PC-3 (cell line): Measurements from ENCODE around the gene CACNA1I. TPM values are rescaled to one million over a fixed set of nuclear protein-coding genes. Genes with fewer than 3 reads are reported as not detected.

Source experiments
- ATAC-seq: fragments of 200-7000 bp; cut with Tn5 transposase; 2 replicates; pipeline ENCODE4 v1.9.1; 2020; ENCODE audit warnings: mild to moderate bottlenecking, moderate library complexity
- BruUV-seq: library from RNA; stranded (reverse); fragments of 400-500 nt; replicated peaks from 2 replicates; lab custom pipeline; 2021; lab: Mats Ljungman, UMichigan
- CTCF ChIA-PET: fragments of 300-600 bp; sonication (Branson Sonifier 250); formaldehyde crosslinking; loops from one replicate; lab custom pipeline; 2022; ENCODE audit warnings: antibody characterized with exemption; lab: Charles Lee
- POLR2A ChIA-PET: fragments of 300-600 bp; sonication (Branson Sonifier 250); formaldehyde crosslinking; loops from one replicate; lab custom pipeline; 2022; ENCODE audit warnings: antibody characterized with exemption; ENCODE audit not compliant: unreplicated experiment; lab: Charles Lee
- DNase-seq: peaks from one replicate; pipeline ENCODE4 v3.0.0-alpha.2; 2015
- H2AFZ ChIP-seq: fragments of 300-600 bp; sonication (generic); 2 replicates; pipeline ENCODE4 v1.6.0; 2016; ENCODE audit warnings: antibody characterized with exemption, low read length
- H3F3A ChIP-seq: fragments of 300-600 bp; sonication (generic); one replicate; pipeline ENCODE4 v1.6.0; 2017; ENCODE audit warnings: antibody characterized with exemption, low read length, control low read depth, mild to moderate bottlenecking; ENCODE audit not compliant: unreplicated experiment
- H3K27ac ChIP-seq: fragments of 300-600 bp; sonication (generic); 2 replicates; pipeline ENCODE4 v1.5.1; 2016; ENCODE audit warnings: mild to moderate bottlenecking, low read length
- H3K27me3 ChIP-seq: fragments of 300-600 bp; sonication (generic); 2 replicates; pipeline ENCODE4 v1.6.1; 2016; ENCODE audit warnings: low read length, mixed read lengths
- H3K36me3 ChIP-seq: fragments of 300-600 bp; sonication (generic); 2 replicates; pipeline ENCODE4 v1.6.1; 2016; ENCODE audit warnings: low read depth, mixed run types, low read length, mixed read lengths
- H3K4me1 ChIP-seq: fragments of 300-600 bp; sonication (generic); 2 replicates; pipeline ENCODE4 v1.5.1; 2016; ENCODE audit warnings: low read length; ENCODE audit not compliant: insufficient read depth
- H3K4me2 ChIP-seq: fragments of 300-600 bp; sonication (generic); 2 replicates; pipeline ENCODE4 v1.6.0; 2016; ENCODE audit warnings: low read length
- H3K4me3 ChIP-seq: fragments of 300-600 bp; sonication (generic); 2 replicates; pipeline ENCODE4 v1.5.1; 2016; ENCODE audit warnings: mild to moderate bottlenecking, low read length, mixed read lengths
- H3K79me2 ChIP-seq: fragments of 300-600 bp; sonication (generic); 2 replicates; pipeline ENCODE4 v1.6.1; 2017; ENCODE audit warnings: low read length, mixed read lengths
- H3K9ac ChIP-seq: fragments of 300-600 bp; sonication (generic); 2 replicates; pipeline ENCODE4 v1.6.0; 2016; ENCODE audit warnings: mild to moderate bottlenecking, low read length
- H3K9me2 ChIP-seq: fragments of 300-600 bp; sonication (generic); replicated peaks from 2 replicates; pipeline ENCODE4 v1.6.1; 2016; ENCODE audit warnings: mixed run types, low read length, mixed read lengths
- H3K9me3 ChIP-seq: fragments of 300-600 bp; sonication (generic); 2 replicates; pipeline ENCODE4 v1.6.1; 2016; ENCODE audit warnings: low read length, mixed read lengths
- H4K20me1 ChIP-seq: fragments of 300-600 bp; sonication (generic); 2 replicates; pipeline ENCODE4 v1.6.1; 2016; ENCODE audit warnings: low read length, mixed read lengths
- EZH2 ChIP-seq: fragments of 300-600 bp; sonication (generic); IDR thresholded peaks from one replicate; pipeline ENCODE4 v1.6.1; 2017; ENCODE audit warnings: antibody characterized with exemption, mild to moderate bottlenecking, low read length; ENCODE audit not compliant: unreplicated experiment
- EZH2phosphoT487 ChIP-seq: fragments of 300-600 bp; sonication (generic); IDR thresholded peaks from 2 replicates; pipeline ENCODE4 v1.6.1; 2018; ENCODE audit warnings: mild to moderate bottlenecking, antibody characterized with exemption, low read length, borderline replicate concordance
- intact Hi-C: fragments of 100-400 bp; cut with micrococcal nuclease; formaldehyde crosslinking; loops from 2 replicates; pipeline ENCODE4 v1.9.0; 2023
- total RNA-seq: library from RNA; depleted of rRNA; stranded (reverse); fragments of >200 nt; gene quantifications from 2 replicates; pipeline ENCODE4 v1.2.3, GENCODE V29; 2014
- TF ChIP-seq, protein P1 (sequence below): fragments of 300-600 bp; sonication (generic); conservative IDR thresholded peaks from 2 replicates; pipeline ENCODE4 v1.5.1; 2017; ENCODE audit warnings: antibody characterized with exemption, low read depth, mild to moderate bottlenecking, low read length

The CACNA1I gene
- total RNA-seq, 1 experiment from 2014 or later, result not detected

DNA sequence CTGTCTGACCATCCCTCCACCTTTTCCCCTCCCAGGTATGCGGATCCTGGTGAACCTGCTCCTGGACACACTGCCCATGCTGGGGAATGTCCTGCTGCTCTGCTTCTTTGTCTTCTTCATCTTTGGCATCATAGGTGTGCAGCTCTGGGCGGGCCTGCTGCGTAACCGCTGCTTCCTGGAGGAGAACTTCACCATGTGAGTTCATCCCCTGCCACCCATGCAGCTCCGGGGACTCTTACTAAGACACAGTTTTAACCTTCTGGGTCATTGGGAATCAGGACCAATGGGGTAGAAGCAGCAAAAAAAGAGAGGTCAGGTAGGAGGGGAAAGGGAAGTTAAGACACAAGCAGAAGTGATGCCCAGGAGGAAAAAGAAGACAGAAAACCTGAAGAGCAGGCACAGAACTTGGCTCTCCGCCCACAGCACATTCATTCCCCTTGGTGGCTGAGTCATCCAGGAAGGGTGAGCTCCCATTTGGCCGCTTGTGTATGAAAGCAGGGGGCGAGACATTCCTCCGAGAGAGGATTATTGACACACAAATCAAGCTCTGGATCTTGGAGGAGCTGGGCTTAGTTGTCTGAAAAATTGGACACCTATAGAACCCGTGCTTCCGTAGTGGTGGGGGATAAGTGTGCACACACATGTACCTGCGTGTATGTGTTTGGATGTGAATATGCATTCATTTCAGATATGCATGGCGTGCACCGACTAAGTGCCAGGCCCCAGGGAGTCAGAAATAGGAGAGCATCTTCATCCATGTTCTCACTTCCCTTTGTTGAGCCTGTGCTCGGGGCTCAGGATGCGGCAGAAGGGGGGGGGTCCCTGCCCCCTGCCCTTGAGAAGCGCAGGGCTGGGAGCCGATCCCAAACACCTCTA is 64.2 kb downstream of the CACNA1I start:
- Histone ChIP-seq H3K27me3 (no peaks in the 10 kb centered on the region), H3K36me3 (no peaks in the 10 kb centered on the region), H3K4me2 (peak overlapping the region; percentile 52), H3K79me2 (no peaks in the 10 kb centered on the region), H3K27ac (no peak overlapping the region), H3K9me3 (no peaks in the 10 kb centered on the region), H3F3A (no peaks in the 10 kb centered on the region), H2AFZ (no peak overlapping the region), H3K4me1 (peaks cover 27% of the 10 kb centered on the region), H4K20me1 (no peaks in the 10 kb centered on the region), H3K9me2 (no peaks in the 10 kb centered on the region), H3K9ac (no peak overlapping the region), H3K4me3 (no peak overlapping the region)
- intact Hi-C loops, result no loop called here
- ChIA-PET POLR2A (no interaction called here), CTCF (interaction anchor here (0.7 kb wide), 1 partner anchor 900 kb away, joined by 3 read pairs; no protein-coding TSS in a partner anchor)
- TF ChIP-seq EZH2phosphoT487, result no peak
- TF ChIP-seq EZH2, result no peak
- peak; percentile 94 for DNase-seq
- BruUV-seq, result no TSS peak
- peak; percentile 88 for ATAC-seq

DNA sequence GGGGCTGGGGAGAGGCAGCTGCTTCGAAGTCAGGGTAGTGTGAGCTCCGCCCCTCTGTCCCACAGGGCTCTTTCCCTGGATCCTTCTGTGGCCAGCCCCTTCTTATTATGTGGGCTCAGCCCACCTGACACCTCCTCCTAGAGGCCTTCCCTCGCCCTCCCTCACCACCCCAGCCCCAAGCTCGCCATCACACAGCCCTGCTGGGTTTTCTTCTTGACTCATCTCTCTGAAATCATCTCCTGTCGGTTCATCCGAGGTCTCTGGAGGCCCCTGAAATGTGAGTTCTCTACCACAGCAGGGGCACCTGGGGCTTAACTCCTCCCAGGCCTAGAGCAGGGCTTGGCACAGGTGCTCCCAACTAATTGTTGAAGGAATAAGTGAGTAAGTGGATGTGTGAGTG is 65.2 kb downstream of the CACNA1I start:
- ATAC-seq (no peak), DNase-seq (no peak)
- Histone ChIP-seq H3K27me3 (no peaks in the 10 kb centered on the region), H3K79me2 (no peaks in the 10 kb centered on the region), H3K36me3 (no peaks in the 10 kb centered on the region), H3K4me1 (peaks cover 27% of the 10 kb centered on the region), H3K27ac (no peak overlapping the region), H4K20me1 (no peaks in the 10 kb centered on the region), H3K4me3 (no peak overlapping the region), H3K9me3 (no peaks in the 10 kb centered on the region), H3K4me2 (no peak overlapping the region), H2AFZ (no peak overlapping the region), H3K9ac (no peak overlapping the region), H3F3A (no peaks in the 10 kb centered on the region), H3K9me2 (no peaks in the 10 kb centered on the region)
- intact Hi-C loops, result no loop called here
- ChIA-PET CTCF (no interaction called here), POLR2A (no interaction called here)
- TF ChIP-seq, protein P1, sequence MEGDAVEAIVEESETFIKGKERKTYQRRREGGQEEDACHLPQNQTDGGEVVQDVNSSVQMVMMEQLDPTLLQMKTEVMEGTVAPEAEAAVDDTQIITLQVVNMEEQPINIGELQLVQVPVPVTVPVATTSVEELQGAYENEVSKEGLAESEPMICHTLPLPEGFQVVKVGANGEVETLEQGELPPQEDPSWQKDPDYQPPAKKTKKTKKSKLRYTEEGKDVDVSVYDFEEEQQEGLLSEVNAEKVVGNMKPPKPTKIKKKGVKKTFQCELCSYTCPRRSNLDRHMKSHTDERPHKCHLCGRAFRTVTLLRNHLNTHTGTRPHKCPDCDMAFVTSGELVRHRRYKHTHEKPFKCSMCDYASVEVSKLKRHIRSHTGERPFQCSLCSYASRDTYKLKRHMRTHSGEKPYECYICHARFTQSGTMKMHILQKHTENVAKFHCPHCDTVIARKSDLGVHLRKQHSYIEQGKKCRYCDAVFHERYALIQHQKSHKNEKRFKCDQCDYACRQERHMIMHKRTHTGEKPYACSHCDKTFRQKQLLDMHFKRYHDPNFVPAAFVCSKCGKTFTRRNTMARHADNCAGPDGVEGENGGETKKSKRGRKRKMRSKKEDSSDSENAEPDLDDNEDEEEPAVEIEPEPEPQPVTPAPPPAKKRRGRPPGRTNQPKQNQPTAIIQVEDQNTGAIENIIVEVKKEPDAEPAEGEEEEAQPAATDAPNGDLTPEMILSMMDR, result no peak
- TF ChIP-seq EZH2phosphoT487 (no peak), EZH2 (no peak)
- no TSS peak for BruUV-seq

DNA sequence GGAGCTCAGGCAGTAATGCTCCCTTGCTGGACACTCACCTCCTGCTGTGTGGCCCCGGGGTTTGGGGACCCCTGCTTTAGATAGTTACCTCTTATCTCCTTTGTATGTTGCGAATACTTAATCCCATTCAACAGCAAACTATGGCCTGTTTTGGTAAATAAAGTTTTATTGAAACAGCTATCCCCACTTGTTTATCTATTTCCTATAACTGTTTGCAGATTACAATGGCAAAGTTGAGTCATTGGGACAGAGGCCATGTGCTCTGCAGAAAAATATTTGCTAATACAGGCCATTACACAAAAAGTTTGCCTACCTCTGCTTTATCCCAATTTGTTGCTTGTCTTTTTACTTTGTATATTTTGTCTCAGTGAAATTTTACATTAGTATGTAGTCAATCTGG is 68.4 kb downstream of the CACNA1I start:
- no TSS peak for BruUV-seq
- no peak overlapping the region for H3K4me3 ChIP-seq
- H3K9me3 ChIP-seq, result no peaks in the 10 kb centered on the region
- H3K27ac ChIP-seq, result no peak overlapping the region
- no peaks in the 10 kb centered on the region for H4K20me1 ChIP-seq
- intact Hi-C loops, result no loop called here
- H3F3A ChIP-seq, result no peaks in the 10 kb centered on the region
- no peaks in the 10 kb centered on the region for H3K79me2 ChIP-seq
- DNase-seq (peak; percentile 48), ATAC-seq (no peak)
- no peak overlapping the region for H3K4me2 ChIP-seq
- POLR2A ChIA-PET, result no interaction called here
- TF ChIP-seq EZH2, result no peak
- TF ChIP-seq EZH2phosphoT487, result no peak
- TF ChIP-seq, protein P1, result no peak
- CTCF ChIA-PET, result no interaction called here
- H3K9me2 ChIP-seq, result no peaks in the 10 kb centered on the region
- no peaks in the 10 kb centered on the region for H3K27me3 ChIP-seq
- H3K36me3 ChIP-seq, result no peaks in the 10 kb centered on the region
- no peak overlapping the region for H2AFZ ChIP-seq
- H3K9ac ChIP-seq, result no peak overlapping the region
- H3K4me1 ChIP-seq, result peaks cover 27% of the 10 kb centered on the region
